GM23248 (cell line): ENCODE measurements around the gene RABGAP1L.

Experiments used
- EZH2 ChIP-seq: fragments of 200-600 bp; sonication (generic); IDR thresholded peaks from 2 replicates; pipeline ENCODE4 v1.6.1; 2018; ENCODE audit warnings: antibody characterized with exemption, mild to moderate bottlenecking; ENCODE audit not compliant: insufficient read depth, poor library complexity, severe bottlenecking
- EZH2phosphoT487 ChIP-seq: fragments of 200-600 bp; sonication (generic); IDR thresholded peaks from 2 replicates; pipeline ENCODE4 v1.6.1; 2018; ENCODE audit warnings: antibody characterized with exemption, moderate library complexity, mild to moderate bottlenecking, low read depth; ENCODE audit not compliant: insufficient read depth

DNA sequence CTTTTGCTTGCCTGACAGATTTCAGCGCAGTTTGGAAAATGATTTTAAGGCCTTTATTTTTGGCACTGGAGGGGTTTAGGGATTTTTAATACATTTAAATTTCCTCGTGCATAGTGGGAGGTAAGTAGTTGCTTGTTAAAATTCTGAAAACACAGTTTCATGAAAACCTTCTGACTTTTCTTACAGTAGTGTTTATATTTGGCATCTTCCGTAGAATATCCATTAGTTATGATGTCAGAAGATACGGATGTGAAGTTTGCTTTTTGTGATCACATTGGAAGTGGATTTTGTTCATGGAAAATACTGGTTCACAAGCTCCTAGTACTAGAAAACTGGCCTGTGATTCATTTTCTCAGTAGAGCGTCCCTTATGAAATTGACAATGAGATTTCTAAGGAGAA is 1.3 kb downstream of the RABGAP1L start:
- TF ChIP-seq EZH2 (no peak), EZH2phosphoT487 (no peak)
